Adrenal gland (tissue), 5 donors: ENCODE measurements around the gene RNF141.

Experiments
- POLR2A ChIP-seq, 2 donors: fragments of 450-650 bp; IDR thresholded peaks; one replicate each; pipeline ENCODE4 v1.6.1; 2017; ENCODE audit warnings: antibody characterized with exemption in 2 of 2, mild to moderate bottlenecking in 2 of 2, moderate library complexity in 1 of 2
- TF ChIP-seq, protein P1 (sequence below), 6 experiments: fragments of 450-650 bp in 4 of 6; fragments of 200-600 bp in 2 of 6; sonication (generic) in 1 of 6; IDR thresholded peaks; 1 replicate in 5 of 6; 2 replicates in 1 of 6; pipeline versions ENCODE4 v1.5.1 to v1.8.0; 2016 to 2021; ENCODE audit warnings: antibody characterized with exemption in 6 of 6, mild to moderate bottlenecking in 2 of 6, moderate library complexity in 1 of 6
- donor health status: DM: no; HTN: no; CAD: no.

DNA sequence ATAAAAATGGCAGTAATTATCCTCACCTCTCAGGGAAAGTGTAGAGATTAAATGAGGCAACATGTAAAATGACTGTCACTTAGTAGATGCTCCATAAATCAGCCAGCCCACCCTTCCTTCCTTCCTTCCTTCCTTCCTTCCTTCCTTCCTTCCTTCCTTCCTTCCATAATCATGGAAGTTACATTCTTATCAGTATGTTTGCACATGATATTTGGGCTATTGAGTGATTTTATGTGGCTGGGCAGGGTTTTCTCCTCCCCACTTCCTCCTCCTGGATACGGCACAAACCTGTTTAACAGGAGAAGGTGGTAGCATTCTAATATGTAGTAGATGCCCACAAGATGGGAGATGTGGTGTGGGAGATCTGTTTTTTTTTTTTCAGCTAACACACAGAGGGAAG lies 15.6 kb upstream of the RNF141 start:
- TF ChIP-seq POLR2A (IDR thresholded peaks at IDR 0.05) = no peak
- TF ChIP-seq, protein P1, sequence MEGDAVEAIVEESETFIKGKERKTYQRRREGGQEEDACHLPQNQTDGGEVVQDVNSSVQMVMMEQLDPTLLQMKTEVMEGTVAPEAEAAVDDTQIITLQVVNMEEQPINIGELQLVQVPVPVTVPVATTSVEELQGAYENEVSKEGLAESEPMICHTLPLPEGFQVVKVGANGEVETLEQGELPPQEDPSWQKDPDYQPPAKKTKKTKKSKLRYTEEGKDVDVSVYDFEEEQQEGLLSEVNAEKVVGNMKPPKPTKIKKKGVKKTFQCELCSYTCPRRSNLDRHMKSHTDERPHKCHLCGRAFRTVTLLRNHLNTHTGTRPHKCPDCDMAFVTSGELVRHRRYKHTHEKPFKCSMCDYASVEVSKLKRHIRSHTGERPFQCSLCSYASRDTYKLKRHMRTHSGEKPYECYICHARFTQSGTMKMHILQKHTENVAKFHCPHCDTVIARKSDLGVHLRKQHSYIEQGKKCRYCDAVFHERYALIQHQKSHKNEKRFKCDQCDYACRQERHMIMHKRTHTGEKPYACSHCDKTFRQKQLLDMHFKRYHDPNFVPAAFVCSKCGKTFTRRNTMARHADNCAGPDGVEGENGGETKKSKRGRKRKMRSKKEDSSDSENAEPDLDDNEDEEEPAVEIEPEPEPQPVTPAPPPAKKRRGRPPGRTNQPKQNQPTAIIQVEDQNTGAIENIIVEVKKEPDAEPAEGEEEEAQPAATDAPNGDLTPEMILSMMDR (IDR thresholded peaks at IDR 0.05) = no peak
